ENCODE results near the gene NAP1L4.

The NAP1L4 gene

GRCh38 chr11:3010521-3011275 is 18.6 kb upstream of the NAP1L4 start:
- no peak for DNase-seq (ENCODE audit: low read depth)

DNA sequence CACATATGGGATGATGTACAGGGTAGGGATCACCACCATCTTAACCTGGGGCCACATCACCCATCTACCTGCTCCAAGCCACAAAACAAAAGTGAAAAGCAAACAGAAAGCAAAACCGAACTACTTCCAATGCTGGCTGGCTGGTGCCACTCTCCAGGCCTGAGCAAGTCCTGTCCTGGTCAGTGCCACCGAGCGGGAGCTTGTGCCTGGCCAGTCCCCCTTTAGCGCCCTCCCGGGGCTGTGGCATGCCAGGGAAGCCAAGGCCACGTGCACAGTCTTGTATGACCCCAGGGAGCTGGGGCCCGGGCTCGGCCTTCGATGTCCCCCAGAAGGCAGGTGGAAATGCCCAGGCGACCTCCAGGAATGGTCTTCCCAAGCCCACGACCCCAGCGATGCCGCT is 17.9 kb upstream of the NAP1L4 start:
- DNase-seq (ENCODE audit: low read depth): no peak

- no peak for DNase-seq (ENCODE audit: low read depth)
These were observed 17.4 kb upstream of the NAP1L4 start for GRCh38 chr11:3009481-3009880.

GRCh38 chr11:3008746-3009336 is 16.7 kb upstream of the NAP1L4 start:
- no peak for DNase-seq (ENCODE audit: low read depth)

DNA sequence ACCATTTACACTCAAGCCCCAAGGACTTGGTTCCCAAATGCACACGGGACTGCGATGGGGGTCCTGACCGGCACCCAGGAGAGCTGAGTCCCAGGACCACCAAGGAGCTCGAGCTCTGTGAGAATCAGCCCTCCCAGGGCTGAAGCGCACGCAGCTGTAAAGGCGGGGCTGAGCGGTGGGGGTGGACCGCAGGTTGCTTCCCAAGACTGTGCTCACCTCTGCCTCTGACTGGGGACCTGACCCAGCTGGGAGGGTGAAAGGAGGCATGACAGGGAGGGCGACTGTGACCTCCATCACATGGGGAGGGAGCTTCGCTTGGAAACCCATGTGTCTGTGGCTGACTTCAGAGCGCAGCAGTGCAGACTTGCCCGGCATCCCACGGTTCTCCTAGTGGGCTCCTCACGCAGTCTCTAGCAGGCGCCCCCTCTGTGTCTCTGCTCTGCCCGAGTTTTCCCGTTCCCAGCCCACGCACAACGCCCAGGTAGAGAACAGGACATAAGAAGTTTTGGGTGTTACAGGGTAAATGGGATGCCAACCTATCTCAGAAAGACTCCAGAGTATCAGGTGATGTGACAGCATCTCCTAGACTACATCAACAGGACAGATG is 15.4 kb upstream of the NAP1L4 start:
- no peak for DNase-seq (ENCODE audit: low read depth)

- DNase-seq (ENCODE audit: low read depth): no peak
These were observed 14.6 kb upstream of the NAP1L4 start for GRCh38 chr11:3006505-3007260.

GRCh38 chr11:3004481-3004880 is 12.4 kb upstream of the NAP1L4 start:
- no peak for DNase-seq (ENCODE audit: low read depth)

- no peak for DNase-seq (ENCODE audit: low read depth)
These were observed 11.5 kb upstream of the NAP1L4 start for GRCh38 chr11:3003396-3004231.

- no peak for DNase-seq (ENCODE audit: low read depth)
These were observed 10.7 kb upstream of the NAP1L4 start for GRCh38 chr11:3002871-3003270.

DNA sequence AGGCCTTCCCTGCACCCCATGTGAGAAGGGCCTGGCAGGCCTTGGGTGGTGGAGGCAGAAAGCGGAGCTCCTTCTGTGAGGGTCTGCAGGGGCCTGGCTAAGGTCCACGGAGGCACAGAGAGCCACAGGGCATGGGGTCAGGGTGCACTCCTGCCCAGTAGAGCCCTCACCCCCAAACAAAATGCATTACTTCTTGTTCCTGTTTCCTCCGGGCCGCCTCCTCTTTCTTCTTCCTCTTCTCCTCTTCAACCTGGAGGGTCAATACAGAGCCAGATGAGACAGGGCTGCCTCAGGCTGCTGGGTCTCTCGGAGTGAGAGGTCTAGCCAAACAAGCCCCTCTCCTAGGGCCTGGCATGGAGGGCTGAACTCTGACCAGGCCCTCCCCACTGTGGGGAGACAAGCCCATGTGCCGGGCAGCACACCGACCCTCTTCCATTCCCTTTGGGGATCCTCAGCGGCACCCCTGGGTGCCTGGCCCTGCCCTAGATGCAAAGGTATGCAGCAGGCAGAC is 10.3 kb upstream of the NAP1L4 start:
- DNase-seq (ENCODE audit: low read depth): no peak

DNA sequence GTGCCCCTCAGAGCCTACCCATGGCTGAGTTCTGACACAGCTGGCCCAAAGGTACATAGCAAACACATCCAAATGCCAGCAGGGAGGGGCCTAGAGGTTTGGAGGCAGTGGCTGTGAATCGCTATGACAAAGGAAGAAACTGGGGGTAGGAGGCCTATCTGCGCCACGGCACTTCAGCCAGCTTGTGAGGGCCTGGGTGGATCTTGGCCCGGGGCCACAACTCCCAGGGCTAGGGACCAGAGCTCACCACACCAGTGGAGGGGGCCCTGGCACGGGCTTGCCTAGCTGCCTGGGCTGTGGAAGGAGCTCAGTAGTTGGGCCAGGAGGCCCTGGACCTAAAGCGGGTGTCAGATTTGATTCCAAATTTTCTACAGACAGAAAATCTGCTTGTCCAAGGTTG is 9.4 kb upstream of the NAP1L4 start:
- no peak for DNase-seq (ENCODE audit: low read depth)

DNA sequence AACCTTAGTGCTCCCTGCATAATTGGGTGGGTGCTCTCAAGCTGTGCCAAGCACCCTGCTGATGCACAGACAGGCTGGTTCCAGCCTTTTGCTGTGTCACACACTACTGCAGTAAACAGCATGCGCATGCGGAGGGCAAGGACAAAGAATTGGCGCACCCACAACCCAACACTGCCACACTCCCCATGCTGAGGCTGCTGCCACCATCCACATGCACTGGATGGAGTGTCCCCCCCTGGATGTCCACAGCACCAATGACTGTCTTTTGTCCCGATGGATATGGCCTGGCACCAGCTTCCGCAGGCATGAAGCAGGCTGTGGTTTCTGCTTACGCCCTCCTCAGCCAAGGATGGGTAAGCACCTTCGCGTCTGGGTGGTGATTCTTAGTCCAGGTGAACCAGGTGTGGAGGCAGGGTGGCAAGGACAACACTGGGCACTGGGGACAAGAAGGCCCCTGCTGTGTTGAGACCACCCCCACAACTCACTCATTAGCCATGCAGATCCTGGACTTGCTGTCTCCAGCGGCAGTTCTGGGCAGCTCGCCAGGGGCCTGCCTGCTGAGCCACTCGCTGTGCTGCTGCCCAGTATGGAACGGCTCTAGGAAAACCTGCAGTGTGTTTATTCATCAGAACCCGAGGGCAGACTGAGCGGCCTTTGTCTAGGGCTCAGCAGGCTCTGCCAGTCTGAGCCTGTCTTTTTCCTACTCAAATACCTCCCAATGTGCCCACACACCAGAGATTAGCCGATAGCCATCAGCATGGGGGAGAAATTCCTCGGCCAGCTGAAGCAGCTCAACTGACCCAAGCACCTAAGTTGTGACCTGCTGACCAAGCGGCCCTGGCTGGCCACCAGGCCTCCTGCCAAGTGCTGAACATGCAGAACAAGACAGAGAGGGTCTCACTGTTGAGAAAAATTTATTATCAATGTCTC is 8.2 kb upstream of the NAP1L4 start:
- DNase-seq (ENCODE audit: low read depth): no peak

DNA sequence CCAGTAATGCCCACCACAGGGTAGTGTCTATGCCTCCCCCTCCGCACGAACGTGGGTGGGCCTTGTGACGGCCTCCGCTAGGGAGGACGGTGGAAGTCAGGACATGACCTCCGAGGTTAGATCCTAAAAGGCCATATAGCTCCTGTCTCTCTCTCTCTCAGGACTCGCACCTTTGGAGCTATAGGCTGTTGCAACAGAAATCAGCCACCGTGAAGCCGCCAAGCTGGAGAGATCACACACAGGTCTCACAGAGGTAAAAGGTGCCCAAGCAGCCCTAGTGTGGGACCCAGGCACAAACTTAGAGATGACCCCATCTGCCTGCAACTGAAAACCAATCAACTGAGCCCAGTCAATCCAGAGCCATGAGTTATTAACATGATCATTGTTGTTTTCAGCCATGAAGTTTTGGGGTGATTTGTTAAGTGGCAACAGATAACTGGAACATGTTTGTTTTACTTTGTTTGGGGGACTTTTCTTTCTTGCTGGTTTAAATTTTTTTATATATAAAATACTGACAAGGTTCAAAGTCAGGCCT is 7.4 kb upstream of the NAP1L4 start:
- no peak for DNase-seq (ENCODE audit: low read depth)

GRCh38 chr11:2998073-2998850 is 6.1 kb upstream of the NAP1L4 start:
- DNase-seq (ENCODE audit: low read depth): no peak

DNA sequence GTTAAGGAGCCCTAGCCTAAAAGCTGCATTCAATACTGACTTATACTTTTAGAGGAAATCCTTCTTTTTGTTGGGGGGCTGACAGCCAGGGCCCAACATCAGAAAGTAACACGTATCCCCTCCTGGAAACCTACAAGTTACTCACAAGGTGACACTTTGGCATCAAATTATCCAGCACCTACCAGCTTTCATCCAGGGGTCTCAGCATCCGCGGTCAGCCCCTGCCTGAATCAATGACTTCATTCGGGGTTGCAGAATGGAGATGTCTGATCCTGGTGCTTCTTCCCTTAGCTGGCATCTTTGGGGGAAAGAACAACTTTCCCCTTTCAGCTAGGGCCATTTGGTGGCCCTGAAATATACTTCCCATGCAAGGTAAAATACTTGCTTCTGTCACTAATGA is 5.3 kb upstream of the NAP1L4 start:
- DNase-seq (ENCODE audit: low read depth): no peak

DNA sequence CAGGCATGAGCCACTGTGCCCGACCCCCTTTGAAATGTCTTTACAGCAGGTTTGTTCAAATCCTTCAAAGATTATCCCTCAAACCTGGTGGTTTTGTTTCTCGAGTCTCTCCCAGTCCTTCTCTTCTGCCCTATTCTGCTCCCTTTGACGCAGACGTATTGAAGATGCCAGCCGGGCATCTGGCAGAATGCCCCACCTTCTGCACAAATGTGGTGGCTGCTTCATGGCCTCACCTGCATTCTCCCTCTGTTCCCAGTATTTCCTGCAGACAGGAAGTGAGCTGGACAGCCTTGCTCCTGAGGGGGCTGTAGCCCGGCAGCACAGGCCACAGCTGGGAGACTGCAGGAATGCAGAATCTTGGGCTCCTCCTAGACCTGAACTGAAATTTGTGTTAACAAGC is 4.8 kb upstream of the NAP1L4 start:
- no peak for DNase-seq (ENCODE audit: low read depth)

- DNase-seq (ENCODE audit: low read depth): no peak
These were observed 3.9 kb upstream of the NAP1L4 start for GRCh38 chr11:2995893-2996554.

GRCh38 chr11:2995031-2995561 is 3.0 kb upstream of the NAP1L4 start:
- no peak for DNase-seq (ENCODE audit: low read depth)

- DNase-seq (ENCODE audit: low read depth): no peak
These were observed 2.2 kb upstream of the NAP1L4 start for GRCh38 chr11:2994336-2994730.

All from HS-27A (cell line).